HUES48 (cell line): ENCODE results near the gene MYCT1.

ENCODE experiments used
- H3K27ac ChIP-seq: one replicate; pipeline ENCODE4 v1.7.0; 2013; ENCODE audit warnings: low read depth, low read length, inconsistent platforms
- H3K27me3 ChIP-seq: 2 replicates; pipeline ENCODE4 v1.6.1; 2013; ENCODE audit warnings: mild to moderate bottlenecking, low read length; ENCODE audit not compliant: control insufficient read depth, insufficient read depth
- H3K36me3 ChIP-seq: 2 replicates; pipeline ENCODE4 v1.6.1; 2013; ENCODE audit warnings: low read length; ENCODE audit not compliant: control insufficient read depth, insufficient read depth
- H3K4me1 ChIP-seq: 2 replicates; pipeline ENCODE4 v1.6.1; 2013; ENCODE audit warnings: mild to moderate bottlenecking, low read length; ENCODE audit not compliant: control insufficient read depth, insufficient read depth
- H3K4me3 ChIP-seq: 2 replicates; pipeline ENCODE4 v1.5.1; 2013; ENCODE audit warnings: mild to moderate bottlenecking, low read depth, low read length
- H3K9ac ChIP-seq: 2 replicates; pipeline ENCODE4 v1.6.1; 2013; ENCODE audit warnings: mild to moderate bottlenecking, low read depth, low read length, moderate library complexity
- H3K9me3 ChIP-seq: 2 replicates; pipeline ENCODE4 v1.6.1; 2013; ENCODE audit warnings: low read length; ENCODE audit not compliant: control insufficient read depth, insufficient read depth

MYCT1 gene

GRCh38 chr6:152721956-152722355 lies 24.3 kb downstream of the MYCT1 start:
- no peaks in the 10 kb centered on the region for H3K9me3 ChIP-seq
- H3K9ac ChIP-seq = no peak overlapping the region
- no peaks in the 10 kb centered on the region for H3K27me3 ChIP-seq
- H3K4me3 ChIP-seq = no peak overlapping the region
- H3K27ac ChIP-seq = no peak overlapping the region
- peaks cover 4% of the 10 kb centered on the region; the same call in 1 of the 2 replicates for H3K4me1 ChIP-seq
- no peaks in the 10 kb centered on the region for H3K36me3 ChIP-seq

DNA sequence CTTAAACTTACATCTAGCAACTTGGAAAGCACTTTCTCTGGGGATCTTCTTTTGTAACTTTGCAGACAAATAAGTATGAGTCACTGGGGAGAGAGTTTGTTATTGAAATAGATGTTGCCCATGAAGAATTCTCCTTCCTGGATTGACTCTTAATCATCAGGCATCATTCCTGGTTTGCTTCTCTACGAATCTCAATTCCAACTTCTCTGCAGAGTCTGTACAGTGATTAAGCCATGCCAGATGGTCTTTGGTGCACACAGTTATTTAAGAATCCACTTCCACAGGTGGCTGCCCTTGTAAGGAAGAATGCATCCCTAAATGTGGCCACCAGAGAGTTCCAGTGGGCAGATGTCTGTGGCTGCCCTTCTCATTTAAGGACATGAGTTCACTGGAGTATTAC lies 25.7 kb downstream of the MYCT1 start:
- Histone ChIP-seq H3K27me3 (no peaks in the 10 kb centered on the region), H3K9me3 (no peaks in the 10 kb centered on the region), H3K4me3 (no peak overlapping the region), H3K27ac (no peak overlapping the region), H3K36me3 (no peaks in the 10 kb centered on the region), H3K9ac (no peak overlapping the region), H3K4me1 (no peaks in the 10 kb centered on the region)

- Histone ChIP-seq H3K4me1 (no peaks in the 10 kb centered on the region), H3K27me3 (no peaks in the 10 kb centered on the region), H3K9me3 (no peaks in the 10 kb centered on the region), H3K27ac (no peak overlapping the region), H3K4me3 (no peak overlapping the region), H3K36me3 (no peaks in the 10 kb centered on the region), H3K9ac (no peak overlapping the region)
Observed at GRCh38 chr6:152726313-152726712, 28.6 kb downstream of the MYCT1 start.

DNA sequence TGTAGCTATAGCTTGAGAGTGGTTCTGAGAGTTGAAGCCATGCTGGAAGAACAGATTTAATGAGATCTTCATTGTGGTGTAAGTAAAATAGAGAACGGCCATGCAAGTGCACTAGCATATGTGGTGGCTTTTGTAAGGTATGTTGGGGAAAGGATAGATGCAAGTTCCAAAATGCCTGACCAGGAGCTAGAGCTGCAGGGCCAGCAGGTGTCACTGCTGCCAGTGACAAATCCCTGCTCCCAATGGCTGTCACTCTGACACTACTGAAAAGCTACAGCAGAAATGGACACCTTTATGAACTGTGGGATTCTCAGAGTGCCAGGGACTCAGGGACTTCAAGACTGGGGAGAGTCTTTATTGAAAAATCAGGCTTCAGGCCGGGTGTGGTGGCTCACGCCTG lies 29.8 kb downstream of the MYCT1 start:
- no peaks in the 10 kb centered on the region for H3K9me3 ChIP-seq
- no peaks in the 10 kb centered on the region for H3K36me3 ChIP-seq
- H3K27me3 ChIP-seq = no peaks in the 10 kb centered on the region

DNA sequence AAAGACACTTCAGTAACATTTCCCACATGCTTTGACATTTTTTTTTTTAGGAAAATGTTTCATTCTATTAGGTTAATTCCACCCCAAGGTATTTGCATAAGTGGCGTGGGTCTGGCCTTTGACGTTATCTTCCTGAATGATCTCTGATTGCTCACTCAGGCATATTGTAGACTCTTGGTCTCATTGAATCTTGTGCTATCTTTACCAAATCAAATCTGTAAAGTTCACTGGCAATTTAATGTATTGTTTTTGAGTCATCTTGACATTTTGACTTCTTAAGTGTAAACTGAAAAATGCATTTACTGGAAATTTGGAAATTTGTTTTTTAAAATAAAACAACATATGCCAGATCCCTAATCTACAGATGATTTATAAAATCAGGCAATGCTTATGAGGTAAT lies 36.9 kb downstream of the MYCT1 start:
- H3K4me3 ChIP-seq = no peak overlapping the region
- H3K27ac ChIP-seq = no peak overlapping the region
- no peaks in the 10 kb centered on the region for H3K27me3 ChIP-seq
- no peaks in the 10 kb centered on the region for H3K4me1 ChIP-seq
- no peaks in the 10 kb centered on the region; the same call in 1 of the 2 replicates for H3K9me3 ChIP-seq
- no peaks in the 10 kb centered on the region for H3K36me3 ChIP-seq
- H3K9ac ChIP-seq = no peak overlapping the region

More for the DNA sequence above, 29.8 kb downstream of the MYCT1 start:
- Histone ChIP-seq H3K4me3 (no peak overlapping the region), H3K4me1 (no peaks in the 10 kb centered on the region), H3K9ac (no peak overlapping the region), H3K27ac (no peak overlapping the region)

DNA sequence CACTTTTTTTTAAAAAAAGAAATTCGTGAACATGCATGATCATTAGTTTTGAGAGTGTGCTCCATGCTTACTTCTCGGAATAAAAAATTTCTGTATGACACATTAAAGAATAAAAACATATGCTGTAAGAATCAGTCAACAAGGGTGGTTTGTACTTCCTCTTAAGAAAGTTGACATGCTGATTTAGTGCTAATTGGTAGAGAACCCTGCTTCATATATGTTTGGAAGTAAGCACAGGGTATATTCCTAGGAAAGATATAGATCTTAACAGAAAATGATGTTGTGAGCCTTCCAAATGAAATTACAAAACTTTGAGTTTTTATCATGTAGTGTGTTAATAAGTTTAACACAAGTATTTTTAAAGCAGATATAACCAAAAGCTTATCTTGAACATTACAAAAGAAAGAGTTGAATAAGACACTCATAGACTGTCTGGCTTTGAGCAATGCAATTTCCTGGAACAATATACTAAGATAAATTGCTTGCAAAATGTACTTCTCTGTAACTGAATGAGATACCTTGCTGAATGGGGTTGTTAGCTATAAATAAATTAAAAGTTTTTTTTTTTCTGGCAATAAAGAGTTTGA lies 39.1 kb downstream of the MYCT1 start:
- H3K9me3 ChIP-seq = no peaks in the 10 kb centered on the region; the same call in 1 of the 2 replicates
- no peaks in the 10 kb centered on the region for H3K36me3 ChIP-seq
- H3K4me1 ChIP-seq = no peaks in the 10 kb centered on the region
- no peaks in the 10 kb centered on the region for H3K27me3 ChIP-seq
- H3K4me3 ChIP-seq = no peak overlapping the region
- no peak overlapping the region for H3K9ac ChIP-seq
- H3K27ac ChIP-seq = no peak overlapping the region

GRCh38 chr6:152745509-152746171 lies 47.9 kb downstream of the MYCT1 start:
- no peak overlapping the region for H3K9ac ChIP-seq
- H3K27ac ChIP-seq = no peak overlapping the region
- H3K36me3 ChIP-seq = no peaks in the 10 kb centered on the region
- no peaks in the 10 kb centered on the region for H3K9me3 ChIP-seq
- no peaks in the 10 kb centered on the region for H3K27me3 ChIP-seq
- H3K4me1 ChIP-seq = peaks cover 14% of the 10 kb centered on the region
- H3K4me3 ChIP-seq = no peak overlapping the region

DNA sequence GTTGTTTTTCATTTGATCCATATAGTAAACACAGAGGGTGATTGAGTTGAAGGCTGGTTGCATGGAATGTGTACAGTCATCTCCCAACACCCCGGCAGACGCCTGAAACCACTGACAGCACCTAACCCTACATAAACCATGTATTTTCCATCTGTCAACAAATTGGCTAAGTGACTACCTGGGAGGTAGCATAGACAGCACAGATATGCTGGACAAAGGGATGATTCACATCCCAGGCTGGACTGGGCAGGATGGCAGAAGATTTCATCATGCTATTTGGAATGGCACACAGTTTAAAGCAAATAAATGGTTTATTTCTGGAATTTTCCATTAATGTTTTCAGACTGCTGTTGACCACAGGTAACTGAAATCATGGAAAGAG lies 48.5 kb downstream of the MYCT1 start:
- Histone ChIP-seq H3K9me3 (no peaks in the 10 kb centered on the region), H3K27me3 (no peaks in the 10 kb centered on the region), H3K9ac (no peak overlapping the region), H3K4me3 (no peak overlapping the region), H3K36me3 (no peaks in the 10 kb centered on the region), H3K27ac (no peak overlapping the region), H3K4me1 (peaks cover 16% of the 10 kb centered on the region)

DNA sequence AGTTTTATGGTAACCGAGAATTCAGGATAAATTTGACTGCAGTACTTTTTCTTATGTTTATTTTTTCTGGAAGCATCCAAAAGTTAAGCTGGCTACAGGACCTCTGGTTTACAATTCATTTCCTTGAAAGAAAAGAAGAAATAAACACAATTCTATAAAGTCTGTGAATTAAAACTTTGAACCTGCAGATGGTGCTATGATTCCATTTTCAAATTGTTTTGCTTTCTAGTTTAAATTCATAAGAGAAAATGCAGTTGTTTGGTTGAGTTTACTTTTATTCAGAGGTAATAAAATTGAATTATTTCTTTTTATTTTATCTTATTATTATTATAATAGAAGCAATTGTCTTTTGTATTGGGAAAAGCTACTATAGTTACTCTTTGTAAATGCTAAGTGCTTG lies 51.1 kb downstream of the MYCT1 start:
- Histone ChIP-seq H3K27me3 (no peaks in the 10 kb centered on the region), H3K9ac (no peak overlapping the region), H3K4me3 (no peak overlapping the region), H3K9me3 (no peaks in the 10 kb centered on the region), H3K4me1 (peaks cover 16% of the 10 kb centered on the region), H3K36me3 (no peaks in the 10 kb centered on the region), H3K27ac (no peak overlapping the region)

GRCh38 chr6:152749336-152749735 lies 51.6 kb downstream of the MYCT1 start:
- no peaks in the 10 kb centered on the region for H3K27me3 ChIP-seq
- H3K4me1 ChIP-seq = peaks cover 16% of the 10 kb centered on the region
- H3K9ac ChIP-seq = no peak overlapping the region
- no peak overlapping the region for H3K4me3 ChIP-seq
- H3K9me3 ChIP-seq = no peaks in the 10 kb centered on the region
- no peak overlapping the region for H3K27ac ChIP-seq
- no peaks in the 10 kb centered on the region for H3K36me3 ChIP-seq

- H3K9ac ChIP-seq = no peak within 1 kb of the TSS
- H3K9me3 ChIP-seq = no peaks in the 10 kb centered on the region
- no peak within 1 kb of the TSS for H3K27ac ChIP-seq
- H3K36me3 ChIP-seq = no peaks in the 10 kb centered on the region
- no peaks in the 10 kb centered on the region for H3K27me3 ChIP-seq
- no peak within 1 kb of the TSS for H3K4me3 ChIP-seq
- H3K4me1 ChIP-seq = peaks cover 16% of the 10 kb centered on the region
Observed at GRCh38 chr6:152750694-152751093, 53.0 kb downstream of the MYCT1 start, which contains the start of gene VIP. Gene VIP, plus strand, starts transcription at chr6:152750797. Its CDS starts 1,381 bp downstream, at chr6:152752178.
